Measurements from ENCODE around the gene HAGH.

Gene HAGH

DNA sequence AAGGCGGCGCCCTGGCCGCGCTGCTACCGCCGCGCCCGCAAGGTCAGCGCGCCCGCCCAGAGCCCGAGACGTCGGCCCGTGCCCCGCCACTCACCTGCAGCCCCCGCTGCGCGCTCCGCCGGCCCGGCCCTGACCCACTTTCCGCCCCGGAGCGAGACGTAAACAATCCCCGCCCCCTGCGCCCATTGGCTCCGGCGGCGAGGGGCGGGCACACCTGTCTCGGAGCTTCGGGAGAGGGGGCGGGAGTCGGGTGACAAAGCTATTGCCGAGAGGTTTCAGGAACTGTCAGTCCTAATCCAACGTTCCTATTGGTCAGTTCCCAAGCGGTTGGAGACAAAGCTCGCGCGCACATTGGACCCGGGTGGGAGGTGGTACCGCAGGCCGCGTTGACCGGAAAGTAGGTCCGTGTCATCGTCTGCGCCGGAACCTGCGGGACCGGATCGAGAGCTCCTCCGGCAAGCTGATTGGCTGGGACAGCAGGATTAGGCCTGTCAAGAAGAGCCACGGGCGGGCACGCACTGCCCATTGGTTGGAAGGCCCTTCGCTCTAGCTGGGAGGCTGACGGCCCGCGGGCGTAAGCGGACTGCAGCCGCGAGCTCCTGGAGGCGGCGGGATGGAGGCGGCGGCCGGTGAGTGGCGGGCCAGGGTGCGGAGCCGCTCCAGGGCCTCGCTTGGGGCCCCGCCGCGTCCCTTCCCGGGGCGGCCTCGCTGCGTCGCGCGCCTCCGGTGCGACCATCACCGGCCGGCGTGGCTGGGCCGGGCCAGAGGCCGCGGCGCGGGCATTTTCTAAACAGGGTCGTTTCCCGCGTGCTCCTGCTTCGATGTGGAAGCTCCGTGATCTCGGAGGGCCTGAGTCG is 44.0 kb downstream of the HAGH start, which contains the start of the genes NUBP2 and SPSB3 (continued):
- no peak for TF ChIP-seq ZNF785 (tag by site-specific recombination; IDR thresholded peaks at IDR 0.05)
- TF ChIP-seq SP3 (tag by site-specific recombination; IDR thresholded peaks at IDR 0.05), result peak; percentile 99
- TF ChIP-seq ZNF274 (IDR thresholded peaks at IDR 0.05; ENCODE audit: low read length), result no peak
- no peak for TF ChIP-seq ZNF274 (tag by site-specific recombination; IDR thresholded peaks at IDR 0.05; ENCODE audit: borderline replicate concordance)
- no peak for TF ChIP-seq ZNF501 (tag by site-specific recombination; IDR thresholded peaks at IDR 0.05)
- no peak for TF ChIP-seq ZNF654 (tag by site-specific recombination; IDR thresholded peaks at IDR 0.05; ENCODE audit: low read depth)
- no peak for TF ChIP-seq ZFP41 (tag by site-specific recombination; IDR thresholded peaks at IDR 0.05; ENCODE audit: borderline replicate concordance)
- no peak for TF ChIP-seq WT1 (tag by site-specific recombination; IDR thresholded peaks at IDR 0.05)
- TF ChIP-seq ZNF416 (tag by site-specific recombination; IDR thresholded peaks at IDR 0.05), result no peak
- TF ChIP-seq ZNF530 (tag by site-specific recombination; IDR thresholded peaks at IDR 0.05; ENCODE audit: low read depth), result no peak
- no peak for TF ChIP-seq ZFP69B (tag by site-specific recombination; IDR thresholded peaks at IDR 0.05)
- no peak; the same call in 1 of the 2 replicates for TF ChIP-seq EGR2 (tag by site-specific recombination; IDR thresholded peaks at IDR 0.05; ENCODE audit: low read depth)
- TF ChIP-seq BCL11B (tag by site-specific recombination; IDR thresholded peaks at IDR 0.05; ENCODE audit: low read depth), result peak; percentile 89; the same call in 1 of the 2 replicates
- TF ChIP-seq SP7 (tag by site-specific recombination; IDR thresholded peaks at IDR 0.05), result no peak
- no peak for TF ChIP-seq ZNF571 (tag by site-specific recombination; IDR thresholded peaks at IDR 0.05)
- TF ChIP-seq, protein P1, sequence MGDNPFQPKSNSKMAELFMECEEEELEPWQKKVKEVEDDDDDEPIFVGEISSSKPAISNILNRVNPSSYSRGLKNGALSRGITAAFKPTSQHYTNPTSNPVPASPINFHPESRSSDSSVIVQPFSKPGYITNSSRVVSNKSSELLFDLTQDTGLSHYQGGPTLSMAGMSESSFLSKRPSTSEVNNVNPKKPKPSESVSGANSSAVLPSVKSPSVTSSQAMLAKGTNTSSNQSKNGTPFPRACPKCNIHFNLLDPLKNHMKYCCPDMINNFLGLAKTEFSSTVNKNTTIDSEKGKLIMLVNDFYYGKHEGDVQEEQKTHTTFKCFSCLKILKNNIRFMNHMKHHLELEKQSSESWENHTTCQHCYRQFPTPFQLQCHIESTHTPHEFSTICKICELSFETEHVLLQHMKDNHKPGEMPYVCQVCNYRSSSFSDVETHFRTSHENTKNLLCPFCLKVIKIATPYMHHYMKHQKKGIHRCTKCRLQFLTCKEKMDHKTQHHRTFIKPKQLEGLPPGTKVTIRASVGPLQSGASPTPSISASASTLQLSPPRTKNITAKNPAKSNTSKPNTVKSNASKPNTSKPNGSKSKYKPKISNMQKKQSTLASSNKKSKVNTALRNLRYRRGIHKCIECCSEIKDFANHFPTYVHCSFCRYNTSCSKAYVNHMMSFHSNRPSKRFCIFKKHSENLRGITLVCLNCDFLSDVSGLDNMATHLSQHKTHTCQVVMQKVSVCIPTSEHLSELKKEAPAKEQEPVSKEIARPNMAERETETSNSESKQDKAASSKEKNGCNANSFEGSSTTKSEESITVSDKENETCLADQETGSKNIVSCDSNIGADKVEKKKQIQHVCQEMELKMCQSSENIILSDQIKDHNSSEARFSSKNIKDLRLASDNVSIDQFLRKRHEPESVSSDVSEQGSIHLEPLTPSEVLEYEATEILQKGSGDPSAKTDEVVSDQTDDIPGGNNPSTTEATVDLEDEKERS (tag by site-specific recombination; IDR thresholded peaks at IDR 0.05), result no peak
- no peak for TF ChIP-seq ZNF155 (tag by site-specific recombination; IDR thresholded peaks at IDR 0.05)
- TF ChIP-seq ZNF169 (tag by site-specific recombination; IDR thresholded peaks at IDR 0.05), result no peak
- TF ChIP-seq ZNF366 (tag by site-specific recombination; conservative IDR thresholded peaks at IDR 0.05), result no peak
- no peak for TF ChIP-seq ZNF248 (tag by site-specific recombination; IDR thresholded peaks at IDR 0.05)
- TF ChIP-seq, protein P2, sequence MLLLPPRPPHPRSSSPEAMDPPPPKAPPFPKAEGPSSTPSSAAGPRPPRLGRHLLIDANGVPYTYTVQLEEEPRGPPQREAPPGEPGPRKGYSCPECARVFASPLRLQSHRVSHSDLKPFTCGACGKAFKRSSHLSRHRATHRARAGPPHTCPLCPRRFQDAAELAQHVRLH (tag by site-specific recombination; IDR thresholded peaks at IDR 0.05), result peak; percentile 100
- TF ChIP-seq YY2 (tag by site-specific recombination; IDR thresholded peaks at IDR 0.05), result no peak
- no peak for TF ChIP-seq IKZF3 (tag by site-specific recombination; IDR thresholded peaks at IDR 0.05)
- no peak for TF ChIP-seq ZNF48 (tag by site-specific recombination; IDR thresholded peaks at IDR 0.05)
- peak; percentile 53; the same call in 1 of the 2 replicates for TF ChIP-seq KLF8 (tag by site-specific recombination; IDR thresholded peaks at IDR 0.05)
- TF ChIP-seq, protein P3, sequence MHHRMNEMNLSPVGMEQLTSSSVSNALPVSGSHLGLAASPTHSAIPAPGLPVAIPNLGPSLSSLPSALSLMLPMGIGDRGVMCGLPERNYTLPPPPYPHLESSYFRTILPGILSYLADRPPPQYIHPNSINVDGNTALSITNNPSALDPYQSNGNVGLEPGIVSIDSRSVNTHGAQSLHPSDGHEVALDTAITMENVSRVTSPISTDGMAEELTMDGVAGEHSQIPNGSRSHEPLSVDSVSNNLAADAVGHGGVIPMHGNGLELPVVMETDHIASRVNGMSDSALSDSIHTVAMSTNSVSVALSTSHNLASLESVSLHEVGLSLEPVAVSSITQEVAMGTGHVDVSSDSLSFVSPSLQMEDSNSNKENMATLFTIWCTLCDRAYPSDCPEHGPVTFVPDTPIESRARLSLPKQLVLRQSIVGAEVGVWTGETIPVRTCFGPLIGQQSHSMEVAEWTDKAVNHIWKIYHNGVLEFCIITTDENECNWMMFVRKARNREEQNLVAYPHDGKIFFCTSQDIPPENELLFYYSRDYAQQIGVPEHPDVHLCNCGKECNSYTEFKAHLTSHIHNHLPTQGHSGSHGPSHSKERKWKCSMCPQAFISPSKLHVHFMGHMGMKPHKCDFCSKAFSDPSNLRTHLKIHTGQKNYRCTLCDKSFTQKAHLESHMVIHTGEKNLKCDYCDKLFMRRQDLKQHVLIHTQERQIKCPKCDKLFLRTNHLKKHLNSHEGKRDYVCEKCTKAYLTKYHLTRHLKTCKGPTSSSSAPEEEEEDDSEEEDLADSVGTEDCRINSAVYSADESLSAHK (tag by site-specific recombination; IDR thresholded peaks at IDR 0.05), result no peak
- peak; percentile 29; the same call in 1 of the 2 replicates for TF ChIP-seq ZBTB17 (tag by site-specific recombination; IDR thresholded peaks at IDR 0.05)
- TF ChIP-seq, protein P4, sequence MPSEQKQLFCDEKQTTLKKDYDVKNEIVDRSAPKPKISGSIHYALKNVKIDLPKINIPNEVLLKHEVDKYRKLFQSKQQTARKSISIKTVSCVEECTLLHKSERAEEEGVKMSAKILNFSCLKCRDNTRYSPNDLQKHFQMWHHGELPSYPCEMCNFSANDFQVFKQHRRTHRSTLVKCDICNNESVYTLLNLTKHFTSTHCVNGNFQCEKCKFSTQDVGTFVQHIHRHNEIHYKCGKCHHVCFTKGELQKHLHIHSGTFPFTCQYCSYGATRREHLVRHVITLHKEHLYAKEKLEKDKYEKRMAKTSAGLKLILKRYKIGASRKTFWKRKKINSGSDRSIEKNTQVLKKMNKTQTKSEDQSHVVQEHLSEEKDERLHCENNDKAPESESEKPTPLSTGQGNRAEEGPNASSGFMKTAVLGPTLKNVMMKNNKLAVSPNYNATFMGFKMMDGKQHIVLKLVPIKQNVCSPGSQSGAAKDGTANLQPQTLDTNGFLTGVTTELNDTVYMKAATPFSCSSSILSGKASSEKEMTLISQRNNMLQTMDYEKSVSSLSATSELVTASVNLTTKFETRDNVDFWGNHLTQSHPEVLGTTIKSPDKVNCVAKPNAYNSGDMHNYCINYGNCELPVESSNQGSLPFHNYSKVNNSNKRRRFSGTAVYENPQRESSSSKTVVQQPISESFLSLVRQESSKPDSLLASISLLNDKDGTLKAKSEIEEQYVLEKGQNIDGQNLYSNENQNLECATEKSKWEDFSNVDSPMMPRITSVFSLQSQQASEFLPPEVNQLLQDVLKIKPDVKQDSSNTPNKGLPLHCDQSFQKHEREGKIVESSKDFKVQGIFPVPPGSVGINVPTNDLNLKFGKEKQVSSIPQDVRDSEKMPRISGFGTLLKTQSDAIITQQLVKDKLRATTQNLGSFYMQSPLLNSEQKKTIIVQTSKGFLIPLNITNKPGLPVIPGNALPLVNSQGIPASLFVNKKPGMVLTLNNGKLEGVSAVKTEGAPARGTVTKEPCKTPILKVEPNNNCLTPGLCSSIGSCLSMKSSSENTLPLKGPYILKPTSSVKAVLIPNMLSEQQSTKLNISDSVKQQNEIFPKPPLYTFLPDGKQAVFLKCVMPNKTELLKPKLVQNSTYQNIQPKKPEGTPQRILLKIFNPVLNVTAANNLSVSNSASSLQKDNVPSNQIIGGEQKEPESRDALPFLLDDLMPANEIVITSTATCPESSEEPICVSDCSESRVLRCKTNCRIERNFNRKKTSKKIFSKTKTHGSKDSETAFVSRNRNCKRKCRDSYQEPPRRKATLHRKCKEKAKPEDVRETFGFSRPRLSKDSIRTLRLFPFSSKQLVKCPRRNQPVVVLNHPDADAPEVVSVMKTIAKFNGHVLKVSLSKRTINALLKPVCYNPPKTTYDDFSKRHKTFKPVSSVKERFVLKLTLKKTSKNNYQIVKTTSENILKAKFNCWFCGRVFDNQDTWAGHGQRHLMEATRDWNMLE (tag by site-specific recombination; conservative IDR thresholded peaks at IDR 0.05; ENCODE audit: low read depth), result peak; percentile 70

Data from HEK293 (cell line).